OCI-LY1 (cell line): Measurements from ENCODE around the gene DNAAF5.

Source experiments
- H2AFZ ChIP-seq: fragments of 200-600 bp; sonication (generic), shearing (Covaris generic); 2 replicates; pipeline ENCODE4 v1.6.0; 2014; ENCODE audit warnings: antibody characterized with exemption, mild to moderate bottlenecking, low read length
- H3F3A ChIP-seq: fragments of 200-600 bp; sonication (generic), shearing (Covaris generic); 2 replicates; pipeline ENCODE4 v1.6.0; 2014; ENCODE audit warnings: mild to moderate bottlenecking, antibody characterized with exemption, low read length, moderate library complexity; ENCODE audit not compliant: insufficient read depth
- H3K27ac ChIP-seq: fragments of 200-600 bp; sonication (generic); 2 replicates; pipeline ENCODE4 v1.5.1; 2014; ENCODE audit warnings: low read length, mixed run types, mild to moderate bottlenecking, low read depth; ENCODE audit not compliant: poor library complexity, severe bottlenecking
- H3K27me3 ChIP-seq: fragments of 200-600 bp; sonication (generic); 2 replicates; pipeline ENCODE4 v1.6.0; 2014; ENCODE audit warnings: antibody characterized with exemption, mild to moderate bottlenecking, low read length, moderate library complexity; ENCODE audit not compliant: insufficient read depth
- H3K36me3 ChIP-seq: fragments of 200-600 bp; sonication (generic); 2 replicates; pipeline ENCODE4 v1.6.1; 2014; ENCODE audit warnings: mild to moderate bottlenecking, antibody characterized with exemption, low read length, moderate library complexity, mixed read lengths; ENCODE audit not compliant: insufficient read depth
- H3K4me1 ChIP-seq: fragments of 200-600 bp; sonication (generic); 2 replicates; pipeline ENCODE4 v1.5.1; 2014; ENCODE audit warnings: mild to moderate bottlenecking, low read length, moderate library complexity; ENCODE audit not compliant: insufficient read depth, severe bottlenecking
- H3K4me2 ChIP-seq: fragments of 200-600 bp; sonication (generic), shearing (Covaris generic); 2 replicates; pipeline ENCODE4 v1.6.1; 2014; ENCODE audit warnings: low read length
- H3K4me3 ChIP-seq: fragments of 200-600 bp; sonication (generic); 2 replicates; pipeline ENCODE4 v1.5.1; 2014; ENCODE audit warnings: low read length, low read depth, mild to moderate bottlenecking, mixed read lengths; ENCODE audit not compliant: poor library complexity, severe bottlenecking
- H3K79me2 ChIP-seq: fragments of 200-600 bp; shearing (Covaris generic); 2 replicates; pipeline ENCODE4 v1.6.1; 2016; ENCODE audit warnings: mixed run types, low read length, mixed read lengths; ENCODE audit not compliant: insufficient read depth
- H3K9ac ChIP-seq: fragments of 200-600 bp; sonication (generic), shearing (Covaris generic); 2 replicates; pipeline ENCODE4 v1.6.1; 2014; ENCODE audit warnings: mild to moderate bottlenecking, low read length, mixed read lengths
- H3K9me2 ChIP-seq: fragments of 200-600 bp; sonication (generic), shearing (Covaris generic); 2 replicates; pipeline ENCODE4 v1.6.1; 2014; ENCODE audit warnings: low read depth, mild to moderate bottlenecking, low read length, mixed read lengths
- H3K9me3 ChIP-seq: fragments of 200-600 bp; shearing (Covaris generic); 2 replicates; pipeline ENCODE4 v1.6.1; 2014; ENCODE audit warnings: low read length, mixed read lengths
- H4K20me1 ChIP-seq: fragments of 200-600 bp; sonication (generic), shearing (Covaris generic); 2 replicates; pipeline ENCODE4 v1.6.0; 2016; ENCODE audit warnings: mild to moderate bottlenecking, low read length; ENCODE audit not compliant: insufficient read depth
- EZH2 ChIP-seq: fragments of 200-600 bp; sonication (generic), shearing (Covaris generic); IDR thresholded peaks from 2 replicates; pipeline ENCODE4 v1.8.0; 2017; ENCODE audit warnings: borderline replicate concordance, mixed run types, mild to moderate bottlenecking, antibody characterized with exemption, low read length, moderate library complexity, mixed read lengths
- TF ChIP-seq, protein P1 (sequence below): fragments of 200-600 bp; sonication (generic), shearing (Covaris generic); IDR thresholded peaks from 2 replicates; pipeline ENCODE4 v1.5.1; 2017; ENCODE audit warnings: mild to moderate bottlenecking, antibody characterized with exemption, low read length, moderate library complexity, mixed read lengths

DNAAF5 gene

DNA sequence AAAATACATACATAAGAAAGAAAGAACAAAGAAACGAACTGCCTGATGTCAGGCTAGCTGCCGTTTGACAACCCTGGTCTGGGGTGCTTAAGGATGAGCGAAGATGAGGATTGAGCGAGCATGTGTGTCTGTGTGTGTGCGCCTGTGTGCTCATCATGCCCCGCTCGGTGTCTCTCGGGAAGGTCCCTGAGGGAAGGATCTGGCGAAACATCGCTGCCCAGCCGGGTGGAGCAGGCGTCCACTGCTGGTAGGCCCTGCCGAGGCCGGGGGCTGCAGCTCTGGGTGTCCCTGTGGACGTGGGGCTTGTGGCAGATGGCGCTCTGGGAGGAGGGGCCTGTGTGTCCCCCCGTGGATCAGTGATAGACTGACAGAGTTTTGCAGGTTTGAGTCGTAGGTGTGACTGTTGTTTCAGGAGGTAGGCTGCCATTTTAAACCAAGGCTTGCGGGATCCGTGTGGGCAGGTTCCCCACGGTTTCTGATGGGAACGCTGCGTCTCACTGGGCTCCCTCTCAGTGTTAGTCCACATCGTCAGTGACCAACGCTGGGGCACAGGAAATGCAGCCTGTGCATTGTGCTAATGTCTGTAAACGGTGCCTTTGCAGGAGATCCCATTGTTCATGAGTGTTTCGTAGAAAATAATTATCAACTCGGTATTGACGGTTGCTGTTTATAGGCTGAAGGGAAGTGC, 99.9 kb downstream of the DNAAF5 start:
- TF ChIP-seq, protein P1, sequence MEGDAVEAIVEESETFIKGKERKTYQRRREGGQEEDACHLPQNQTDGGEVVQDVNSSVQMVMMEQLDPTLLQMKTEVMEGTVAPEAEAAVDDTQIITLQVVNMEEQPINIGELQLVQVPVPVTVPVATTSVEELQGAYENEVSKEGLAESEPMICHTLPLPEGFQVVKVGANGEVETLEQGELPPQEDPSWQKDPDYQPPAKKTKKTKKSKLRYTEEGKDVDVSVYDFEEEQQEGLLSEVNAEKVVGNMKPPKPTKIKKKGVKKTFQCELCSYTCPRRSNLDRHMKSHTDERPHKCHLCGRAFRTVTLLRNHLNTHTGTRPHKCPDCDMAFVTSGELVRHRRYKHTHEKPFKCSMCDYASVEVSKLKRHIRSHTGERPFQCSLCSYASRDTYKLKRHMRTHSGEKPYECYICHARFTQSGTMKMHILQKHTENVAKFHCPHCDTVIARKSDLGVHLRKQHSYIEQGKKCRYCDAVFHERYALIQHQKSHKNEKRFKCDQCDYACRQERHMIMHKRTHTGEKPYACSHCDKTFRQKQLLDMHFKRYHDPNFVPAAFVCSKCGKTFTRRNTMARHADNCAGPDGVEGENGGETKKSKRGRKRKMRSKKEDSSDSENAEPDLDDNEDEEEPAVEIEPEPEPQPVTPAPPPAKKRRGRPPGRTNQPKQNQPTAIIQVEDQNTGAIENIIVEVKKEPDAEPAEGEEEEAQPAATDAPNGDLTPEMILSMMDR: no peak
- no peak for TF ChIP-seq EZH2
- no peaks in the 10 kb centered on the region for H3K9me3 ChIP-seq
- peaks cover 84% of the 10 kb centered on the region for H3K79me2 ChIP-seq
- H3K27ac ChIP-seq: no peak overlapping the region
- H4K20me1 ChIP-seq: no peaks in the 10 kb centered on the region
- H3K9ac ChIP-seq: no peak overlapping the region
- no peak overlapping the region for H3K4me2 ChIP-seq
- no peak overlapping the region for H3K4me3 ChIP-seq
- H3K4me1 ChIP-seq: peaks cover 8% of the 10 kb centered on the region
- H3K27me3 ChIP-seq: no peaks in the 10 kb centered on the region
- H3K36me3 ChIP-seq: peaks cover 27% of the 10 kb centered on the region
- H3K9me2 ChIP-seq: no peaks in the 10 kb centered on the region
- no peak overlapping the region for H2AFZ ChIP-seq
- no peaks in the 10 kb centered on the region for H3F3A ChIP-seq

- H3K9me2 ChIP-seq: no peaks in the 10 kb centered on the region
- no peaks in the 10 kb centered on the region for H3K27me3 ChIP-seq
- peaks cover 28% of the 10 kb centered on the region for H3K36me3 ChIP-seq
- no peaks in the 10 kb centered on the region for H4K20me1 ChIP-seq
- no peak overlapping the region for H3K4me2 ChIP-seq
- peaks cover 20% of the 10 kb centered on the region for H3K4me1 ChIP-seq
- H3K79me2 ChIP-seq: peaks cover 73% of the 10 kb centered on the region
- no peaks in the 10 kb centered on the region for H3K9me3 ChIP-seq
- H3K27ac ChIP-seq: no peak overlapping the region
- H3K9ac ChIP-seq: no peak overlapping the region
- H3F3A ChIP-seq: no peaks in the 10 kb centered on the region
- TF ChIP-seq EZH2: no peak
- TF ChIP-seq, protein P1: no peak
- no peak overlapping the region for H3K4me3 ChIP-seq
- H2AFZ ChIP-seq: no peak overlapping the region
Measured at GRCh38 chr7:828793-829561, 102.5 kb downstream of the DNAAF5 start.

DNA sequence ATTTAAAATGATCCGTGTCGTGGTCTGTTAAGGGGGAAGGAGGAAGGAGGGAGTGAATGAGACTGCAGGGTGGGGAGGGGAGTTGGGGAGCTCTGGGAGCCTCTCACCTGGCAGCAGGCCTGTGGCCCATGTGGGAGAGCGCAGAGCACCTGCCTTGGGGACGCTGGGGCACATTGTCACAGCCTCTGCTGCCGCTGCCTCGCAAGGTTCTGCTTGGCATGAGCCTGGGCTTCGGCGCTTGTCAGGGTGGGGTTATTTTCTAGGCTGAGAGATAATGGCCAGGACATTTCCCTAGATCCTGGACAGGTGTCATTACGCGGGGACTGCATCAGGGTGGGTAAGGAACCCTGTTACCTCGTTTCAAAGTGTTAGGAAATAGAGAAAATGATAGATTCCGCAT, 103.6 kb downstream of the DNAAF5 start:
- no peaks in the 10 kb centered on the region for H3K9me3 ChIP-seq
- H4K20me1 ChIP-seq: no peaks in the 10 kb centered on the region
- peaks cover 23% of the 10 kb centered on the region for H3K36me3 ChIP-seq
- H3K4me1 ChIP-seq: peaks cover 20% of the 10 kb centered on the region
- H3K9ac ChIP-seq: no peak overlapping the region
- peaks cover 62% of the 10 kb centered on the region for H3K79me2 ChIP-seq
- H3K4me2 ChIP-seq: no peak overlapping the region
- TF ChIP-seq EZH2: no peak
- TF ChIP-seq, protein P1: no peak
- no peaks in the 10 kb centered on the region for H3K27me3 ChIP-seq
- no peak overlapping the region for H3K4me3 ChIP-seq
- H3F3A ChIP-seq: no peaks in the 10 kb centered on the region
- H3K27ac ChIP-seq: no peak overlapping the region
- H3K9me2 ChIP-seq: no peaks in the 10 kb centered on the region
- no peak overlapping the region for H2AFZ ChIP-seq
